Suppressor macrophage treated with lipopolysaccharide for 1 hour (primary cell): Measurements from ENCODE around the gene CDIP1.
"Not testable (repeated sequence)": the region's sequence is repeated elsewhere in the genome, so short reads cannot be mapped to it uniquely, and the experiment has no call there.

Experiments
- DNase-seq, 3 donors: peaks; one replicate each; pipeline ENCODE4 v3.0.0-alpha.2; 2020 to 2022

CDIP1 gene

GRCh38 chr16:4538350-4539235 lies at the start of gene CDIP1:
Gene CDIP1, minus strand, starts transcription at chr16:4538773. Its CDS starts 24,643 bp downstream, at chr16:4514130.
- peak; percentile 98 to 100 (median 100) for DNase-seq

- no peak for DNase-seq
These were observed 47.7 kb upstream of the CDIP1 start for GRCh38 chr16:4586291-4586690.

GRCh38 chr16:4583906-4584305 lies 45.3 kb upstream of the CDIP1 start:
- peak; percentile 34 to 47 (median 39) for DNase-seq

GRCh38 chr16:4580250-4580649 lies 41.7 kb upstream of the CDIP1 start:
- DNase-seq: no peak

- DNase-seq: no peak
These were observed 40.5 kb upstream of the CDIP1 start for GRCh38 chr16:4578961-4579530.

GRCh38 chr16:4576008-4576407 lies 37.4 kb upstream of the CDIP1 start:
- no peak for DNase-seq

- no peak for DNase-seq
These were observed 36.5 kb upstream of the CDIP1 start for GRCh38 chr16:4574919-4575705.

GRCh38 chr16:4573926-4574325 lies 35.4 kb upstream of the CDIP1 start:
- not testable (repeated sequence) for DNase-seq

- peak; percentile 67 to 68 (median 67) for DNase-seq
These were observed 34.1 kb upstream of the CDIP1 start for GRCh38 chr16:4572715-4573114.

GRCh38 chr16:4570688-4571321 lies 32.2 kb upstream of the CDIP1 start:
- no peak for DNase-seq

- no peak for DNase-seq
These were observed 31.5 kb upstream of the CDIP1 start for GRCh38 chr16:4570086-4570485.

- DNase-seq: no peak
These were observed 27.6 kb upstream of the CDIP1 start for GRCh38 chr16:4566144-4566543.

GRCh38 chr16:4564661-4565267 lies 26.2 kb upstream of the CDIP1 start:
- no peak for DNase-seq

GRCh38 chr16:4561596-4561995 lies 23.0 kb upstream of the CDIP1 start:
- no peak for DNase-seq

GRCh38 chr16:4557973-4558372 lies 19.4 kb upstream of the CDIP1 start:
- DNase-seq: no peak

GRCh38 chr16:4556580-4556979 lies 18.0 kb upstream of the CDIP1 start:
- no peak for DNase-seq

- no peak for DNase-seq
These were observed 17.5 kb upstream of the CDIP1 start, which contains the start of gene C16orf96 for GRCh38 chr16:4556112-4556511. Gene C16orf96, plus strand, starts transcription at chr16:4556340. Its CDS starts 150 bp downstream, at chr16:4556490.

- no peak for DNase-seq
These were observed 14.0 kb upstream of the CDIP1 start for GRCh38 chr16:4552541-4552940.

GRCh38 chr16:4550591-4550990 lies 12.0 kb upstream of the CDIP1 start:
- no peak for DNase-seq

- no peak for DNase-seq
These were observed 9.6 kb upstream of the CDIP1 start for GRCh38 chr16:4548124-4548523.

GRCh38 chr16:4544473-4544872 lies 5.9 kb upstream of the CDIP1 start:
- no peak for DNase-seq

- no peak for DNase-seq
These were observed 1.2 kb upstream of the CDIP1 start for GRCh38 chr16:4539716-4540284.
